NCI-H748 treated with DMSO at 0.1 percent for 48 hours (cell line): ENCODE results near the gene TAF4.

Experiments
- DNase-seq: peaks from one replicate; lab custom pipeline; 2025; lab: John Stamatoyannopoulos, UW

The TAF4 gene

GRCh38 chr20:62042025-62042820 lies 23.5 kb downstream of the TAF4 start:
- no peak for DNase-seq

- DNase-seq: no peak
Observed at GRCh38 chr20:62040933-62041332, 24.7 kb downstream of the TAF4 start.

- no peak for DNase-seq
Observed at GRCh38 chr20:62040381-62040922, 25.2 kb downstream of the TAF4 start.

GRCh38 chr20:62039738-62040137 lies 25.9 kb downstream of the TAF4 start:
- DNase-seq: no peak

- DNase-seq: no peak
Observed at GRCh38 chr20:62032609-62033368, 32.9 kb downstream of the TAF4 start.

GRCh38 chr20:62031462-62032092 lies 34.1 kb downstream of the TAF4 start:
- no peak for DNase-seq

GRCh38 chr20:62030834-62031434 lies 34.7 kb downstream of the TAF4 start:
- no peak for DNase-seq

- no peak for DNase-seq
Observed at GRCh38 chr20:62030357-62030756, 35.3 kb downstream of the TAF4 start.

GRCh38 chr20:62029949-62030348 lies 35.7 kb downstream of the TAF4 start:
- no peak for DNase-seq

GRCh38 chr20:62029296-62029695 lies 36.4 kb downstream of the TAF4 start:
- no peak for DNase-seq

GRCh38 chr20:62028384-62028783 lies 37.3 kb downstream of the TAF4 start:
- DNase-seq: no peak

- DNase-seq: no peak
Observed at GRCh38 chr20:62027698-62028321, 37.9 kb downstream of the TAF4 start.

GRCh38 chr20:62027116-62027515 lies 38.6 kb downstream of the TAF4 start:
- DNase-seq: no peak

- DNase-seq: no peak
Observed at GRCh38 chr20:62026564-62026856, 39.2 kb downstream of the TAF4 start.

- no peak for DNase-seq
Observed at GRCh38 chr20:62025832-62026563, 39.7 kb downstream of the TAF4 start.

- DNase-seq: no peak
Observed at GRCh38 chr20:62025394-62025793, 40.3 kb downstream of the TAF4 start.

GRCh38 chr20:62023935-62024334 lies 41.7 kb downstream of the TAF4 start:
- no peak for DNase-seq

- DNase-seq: no peak
Observed at GRCh38 chr20:62022575-62023139, 43.0 kb downstream of the TAF4 start.

- DNase-seq: no peak
Observed at GRCh38 chr20:62021793-62022385, 43.8 kb downstream of the TAF4 start.

- DNase-seq: no peak
Observed at GRCh38 chr20:62020935-62021701, 44.6 kb downstream of the TAF4 start.
